Neuronal stem cell (in vitro differentiated cells): Measurements from ENCODE around the gene CDCA4.

Experiments used
- DNase-seq: peaks from one replicate; pipeline ENCODE4 v3.0.0-alpha.2; 2013; ENCODE audit warnings: low spot score
- H2AFZ ChIP-seq: one replicate; pipeline ENCODE4 v1.6.1; 2013; ENCODE audit warnings: mild to moderate bottlenecking, low read length, inconsistent platforms
- H2AK5ac ChIP-seq: 2 replicates; pipeline ENCODE4 v1.6.1; 2013; ENCODE audit warnings: low read depth, mild to moderate bottlenecking, inconsistent platforms, low read length, moderate library complexity, mixed read lengths
- H2BK120ac ChIP-seq: 2 replicates; pipeline ENCODE4 v1.6.1; 2013; ENCODE audit warnings: low read depth, mild to moderate bottlenecking, inconsistent platforms, low read length, moderate library complexity, mixed read lengths
- H2BK12ac ChIP-seq: one replicate; pipeline ENCODE4 v1.6.1; 2013; ENCODE audit warnings: low read length, inconsistent platforms
- H2BK15ac ChIP-seq: 2 replicates; pipeline ENCODE4 v1.6.1; 2013; ENCODE audit warnings: mild to moderate bottlenecking, low read length, inconsistent platforms, mixed read lengths
- H2BK5ac ChIP-seq: one replicate; pipeline ENCODE4 v1.6.1; 2013; ENCODE audit warnings: inconsistent platforms, mild to moderate bottlenecking, low read length, moderate library complexity
- H3K14ac ChIP-seq: one replicate; pipeline ENCODE4 v1.6.1; 2013; ENCODE audit warnings: low read length, inconsistent platforms
- H3K18ac ChIP-seq: 2 replicates; pipeline ENCODE4 v1.6.1; 2013; ENCODE audit warnings: low read length, inconsistent platforms
- H3K23ac ChIP-seq: 2 replicates; pipeline ENCODE4 v1.6.1; 2013; ENCODE audit warnings: low read depth, mild to moderate bottlenecking, mixed read lengths, low read length, inconsistent platforms; ENCODE audit not compliant: poor library complexity
- H3K27ac ChIP-seq: replicated peaks from 3 replicates; pipeline ENCODE4 v1.5.1; 2013; ENCODE audit warnings: low read length, inconsistent platforms
- H3K27me3 ChIP-seq, 3 experiments: 2 replicates each; pipeline ENCODE4 v1.6.1; 2013; ENCODE audit warnings: low read length in 3 of 3, mild to moderate bottlenecking in 2 of 3, inconsistent platforms in 1 of 3, low read depth in 1 of 3, mixed read lengths in 1 of 3, moderate library complexity in 1 of 3; ENCODE audit not compliant: control insufficient read depth in 3 of 3, insufficient read depth in 3 of 3
- H3K36me3 ChIP-seq, 2 donors: replicated peaks in 1 of 2; 2 replicates each; pipeline ENCODE4 v1.6.1; 2013; ENCODE audit warnings: low read length in 2 of 2; ENCODE audit not compliant: control insufficient read depth in 2 of 2, insufficient read depth in 2 of 2
- H3K4ac ChIP-seq: 2 replicates; pipeline ENCODE4 v1.6.1; 2013; ENCODE audit warnings: inconsistent platforms, mild to moderate bottlenecking, low read length, moderate library complexity
- H3K4me1 ChIP-seq, 2 donors: 1 replicate in 1 of 2; 2 replicates in 1 of 2; pipeline ENCODE4 v1.6.1; 2013; ENCODE audit warnings: low read length in 2 of 2, low read depth in 1 of 2; ENCODE audit not compliant: control insufficient read depth in 2 of 2, insufficient read depth in 1 of 2
- H3K4me2 ChIP-seq: one replicate; pipeline ENCODE4 v1.6.1; 2013; ENCODE audit warnings: mild to moderate bottlenecking, low read length, inconsistent platforms; ENCODE audit not compliant: insufficient read depth, poor library complexity, severe bottlenecking
- H3K4me3 ChIP-seq, 2 donors: 2 replicates each; pipeline ENCODE4 v1.5.1; 2013; ENCODE audit warnings: low read length in 2 of 2, mild to moderate bottlenecking in 2 of 2, inconsistent platforms in 1 of 2, moderate library complexity in 1 of 2
- H3K79me1 ChIP-seq: one replicate; pipeline ENCODE4 v1.6.1; 2013; ENCODE audit warnings: low read depth, mild to moderate bottlenecking, inconsistent platforms, low read length, moderate library complexity
- H3K9ac ChIP-seq: one replicate; pipeline ENCODE4 v1.6.1; 2013; ENCODE audit warnings: mild to moderate bottlenecking, low read depth, low read length, inconsistent platforms; ENCODE audit not compliant: poor library complexity
- H3K9me3 ChIP-seq, 2 donors: replicated peaks in 1 of 2; 2 replicates each; pipeline versions ENCODE3 to v1.6.1; 2013; ENCODE audit warnings: low read length in 2 of 2, mild to moderate bottlenecking in 2 of 2, inconsistent platforms in 1 of 2, low read depth in 1 of 2, mixed read lengths in 1 of 2, moderate library complexity in 1 of 2; ENCODE audit not compliant: control insufficient read depth in 2 of 2, insufficient read depth in 1 of 2
- H4K8ac ChIP-seq: one replicate; pipeline ENCODE4 v1.6.1; 2013; ENCODE audit warnings: low read depth, mild to moderate bottlenecking, inconsistent platforms, low read length, moderate library complexity
- H4K91ac ChIP-seq: one replicate; pipeline ENCODE4 v1.6.1; 2013; ENCODE audit warnings: low read length, low read depth, mild to moderate bottlenecking, inconsistent platforms; ENCODE audit not compliant: poor library complexity
- WGBS, 2 donors: extraction: QIAGEN DNeasy Blood & Tissue Kit; methylation state at CpG; one replicate each; pipeline ENCODE4 v1.1.7; 2013; ENCODE audit warnings: missing lambda C conversion rate in 2 of 2, mixed read lengths in 1 of 2; ENCODE audit not compliant: insufficient read length in 2 of 2, insufficient replicate concordance in 1 of 2; ENCODE audit errors: extremely low coverage in 2 of 2; 5-methylcytosine and 5-hydroxymethylcytosine counted together

The CDCA4 gene

DNA sequence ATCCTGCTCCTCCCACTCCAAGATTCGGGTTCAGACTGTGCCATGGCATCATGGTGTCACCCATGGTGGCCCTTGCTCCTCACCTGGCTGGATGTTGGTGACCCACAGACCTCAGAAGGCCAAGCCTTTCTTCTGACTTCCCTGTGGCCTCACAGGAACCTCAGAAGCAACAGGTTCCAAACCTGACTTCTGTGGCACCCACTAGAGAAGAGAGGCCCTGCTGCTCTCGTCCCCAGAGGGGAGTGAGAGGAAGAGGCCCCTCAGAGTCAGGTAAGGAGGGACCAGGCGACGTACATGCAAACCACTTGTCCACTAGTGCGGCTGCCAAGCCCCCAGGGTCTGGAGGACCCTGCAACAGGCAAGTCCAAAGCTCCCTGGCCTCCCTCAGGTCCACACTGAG, 24.9 kb downstream of the CDCA4 start:
- no peak overlapping the region for H3K4ac ChIP-seq
- no peak for DNase-seq
- no peak overlapping the region for H3K27ac ChIP-seq

DNA sequence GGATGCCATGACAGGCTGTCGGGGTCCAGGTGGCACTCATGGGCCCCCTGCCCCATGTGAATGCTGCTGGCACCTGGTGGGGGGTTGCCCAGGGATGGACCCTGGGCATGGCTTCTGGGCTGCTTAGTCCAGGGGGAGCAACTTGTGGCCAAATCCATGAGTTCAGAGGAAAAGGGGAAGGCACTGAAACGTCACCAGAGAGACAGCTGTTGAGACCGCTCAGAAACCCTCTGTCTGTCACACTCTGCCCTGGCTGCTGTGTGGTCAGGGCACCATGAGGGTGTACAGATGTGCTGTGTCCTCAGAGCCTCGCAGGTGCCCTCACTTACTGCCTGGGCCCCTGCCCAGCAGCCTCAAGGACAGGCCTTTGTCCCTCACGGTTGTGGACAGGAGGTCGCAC, 25.9 kb downstream of the CDCA4 start:
- Histone ChIP-seq H3K9me3 (peaks cover 0 to 5% of the 10 kb centered on the region in 2 donors), H3K27ac (no peak overlapping the region), H3K27me3 (no peaks in the 10 kb centered on the region), H3K79me1 (peaks cover 12% of the 10 kb centered on the region), H3K4ac (no peak overlapping the region), H3K18ac (no peak overlapping the region), H3K23ac (no peak overlapping the region), H2BK120ac (no peak overlapping the region), H2BK12ac (no peak overlapping the region), H3K4me1 (no peaks in the 10 kb centered on the region), H2AK5ac (no peak overlapping the region), H2AFZ (no peak overlapping the region), H2BK5ac (no peak overlapping the region), H2BK15ac (no peak overlapping the region), H4K91ac (no peak overlapping the region), H3K9ac (no peak overlapping the region), H3K36me3 (peaks cover 24 to 56% of the 10 kb centered on the region in 2 donors), H3K4me3 (no peak overlapping the region), H3K14ac (no peak overlapping the region), H4K8ac (no peak overlapping the region), H3K4me2 (no peak overlapping the region)
- no CpG with 5 or more reads among the region's 6 CpGs for WGBS, 2 donors
- no peak for DNase-seq

More for the DNA sequence above, 24.9 kb downstream of the CDCA4 start:
- Histone ChIP-seq H3K4me2 (no peak overlapping the region), H2BK15ac (no peak overlapping the region), H3K14ac (no peak overlapping the region), H2BK5ac (peak overlapping the region; percentile 59), H2BK12ac (no peak overlapping the region), H3K18ac (no peak overlapping the region), H3K27me3 (no peaks in the 10 kb centered on the region), H2AK5ac (no peak overlapping the region), H3K4me3 (no peak overlapping the region), H2AFZ (no peak overlapping the region), H3K23ac (no peak overlapping the region), H3K79me1 (peaks cover 12% of the 10 kb centered on the region), H3K4me1 (no peaks in the 10 kb centered on the region), H3K36me3 (peaks cover 22 to 51% of the 10 kb centered on the region in 2 donors), H3K9ac (no peak overlapping the region), H2BK120ac (no peak overlapping the region), H3K9me3 (peaks cover 0 to 2% of the 10 kb centered on the region in 2 donors), H4K8ac (no peak overlapping the region), H4K91ac (no peak overlapping the region)
- no CpG with 5 or more reads among the region's 5 CpGs for WGBS, 2 donors

DNA sequence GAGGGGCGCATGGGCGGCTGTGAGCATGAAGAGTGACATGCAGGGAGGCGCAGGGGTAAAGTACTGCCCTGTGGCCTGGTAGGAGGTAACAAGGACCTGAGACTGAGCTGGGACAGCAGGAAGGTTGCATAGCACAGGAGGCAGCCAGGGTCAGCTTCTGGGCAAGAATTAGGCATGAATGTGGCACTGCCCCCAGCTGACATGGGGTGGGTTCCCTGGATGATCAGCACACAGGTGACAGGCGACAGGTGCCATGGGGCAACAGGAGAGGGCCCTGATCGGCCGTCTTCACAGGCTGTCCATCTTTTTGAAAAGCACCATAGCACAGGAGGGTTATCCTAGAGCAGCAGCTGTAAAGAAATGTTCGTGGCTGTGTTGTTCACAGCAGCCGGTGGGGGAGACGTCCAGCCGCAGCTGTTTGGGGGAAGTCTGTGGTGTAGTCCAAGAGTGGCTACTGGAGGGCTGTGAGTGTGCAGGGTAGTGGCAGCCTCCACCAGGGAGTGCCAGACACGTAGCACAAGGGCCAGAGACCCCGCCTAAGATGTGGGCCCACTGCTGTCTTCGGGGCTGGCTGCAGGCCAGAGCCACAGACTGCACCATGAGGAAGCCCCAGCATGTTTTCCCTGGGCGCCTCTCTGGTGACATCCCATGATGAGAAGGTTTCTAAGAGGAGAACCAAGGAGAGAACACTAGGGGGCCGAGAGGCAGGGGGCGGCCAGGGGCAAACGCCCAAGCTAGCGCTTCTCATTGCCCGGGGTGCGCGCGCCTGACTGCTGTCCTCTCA, 26.9 kb downstream of the CDCA4 start:
- no peak overlapping the region for H3K23ac ChIP-seq
- peaks cover 10% of the 10 kb centered on the region for H3K79me1 ChIP-seq
- no peak for DNase-seq
- H2BK12ac ChIP-seq, result no peak overlapping the region
- no peaks in the 10 kb centered on the region for H3K4me1 ChIP-seq
- H3K27ac ChIP-seq, result no peak overlapping the region
- no peak overlapping the region for H2BK5ac ChIP-seq
- no peak overlapping the region for H3K4ac ChIP-seq
- peak overlapping the region; percentile 21 for H3K9ac ChIP-seq
- no peaks in the 10 kb centered on the region for H3K27me3 ChIP-seq
- no peak overlapping the region for H2BK120ac ChIP-seq
- H2BK15ac ChIP-seq, result no peak overlapping the region
- H3K36me3 ChIP-seq, result peaks cover 24 to 58% of the 10 kb centered on the region in 2 donors
- H2AFZ ChIP-seq, result no peak overlapping the region
- peaks cover 0 to 5% of the 10 kb centered on the region in 2 donors for H3K9me3 ChIP-seq
- no peak overlapping the region for H4K8ac ChIP-seq
- H3K14ac ChIP-seq, result no peak overlapping the region
- no peak overlapping the region for H2AK5ac ChIP-seq
- no peak overlapping the region for H3K4me2 ChIP-seq
- H3K4me3 ChIP-seq, result no peak overlapping the region
- H3K18ac ChIP-seq, result no peak overlapping the region
- no CpG with 5 or more reads among the region's 22 CpGs for WGBS, 2 donors
- no peak overlapping the region for H4K91ac ChIP-seq

DNA sequence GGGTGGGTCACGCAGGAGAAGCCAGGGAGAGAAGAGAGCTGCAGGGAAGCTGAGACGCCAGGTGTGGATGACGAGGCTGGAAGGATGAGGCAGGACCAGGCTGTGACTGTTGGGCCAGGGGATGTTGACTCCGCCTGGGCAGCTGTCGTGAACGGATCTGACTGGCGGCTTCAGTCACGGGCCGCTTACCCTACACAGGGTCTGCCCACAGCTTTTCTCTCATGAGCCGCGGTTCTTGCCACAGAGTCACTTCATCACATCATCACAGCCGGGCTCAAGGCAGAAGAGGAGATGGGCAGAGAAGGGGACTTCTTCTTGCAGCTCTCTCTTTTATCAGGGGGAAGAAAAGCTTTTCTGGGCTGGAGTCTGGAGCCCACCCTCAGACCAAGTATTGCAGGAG, 27.6 kb downstream of the CDCA4 start:
- peaks cover 24 to 58% of the 10 kb centered on the region in 2 donors for H3K36me3 ChIP-seq
- H3K14ac ChIP-seq, result no peak overlapping the region
- H4K8ac ChIP-seq, result no peak overlapping the region
- no peak overlapping the region for H3K27ac ChIP-seq
- H2BK120ac ChIP-seq, result no peak overlapping the region
- H2AFZ ChIP-seq, result no peak overlapping the region
- no peaks in the 10 kb centered on the region for H3K27me3 ChIP-seq
- no peak overlapping the region for H3K23ac ChIP-seq
- H3K18ac ChIP-seq, result no peak overlapping the region
- H2AK5ac ChIP-seq, result no peak overlapping the region
- H4K91ac ChIP-seq, result no peak overlapping the region
- peaks cover 8% of the 10 kb centered on the region for H3K79me1 ChIP-seq
- WGBS, 2 donors, result no CpG with 5 or more reads among the region's 12 CpGs
- H2BK15ac ChIP-seq, result no peak overlapping the region
- DNase-seq, result no peak
- no peak overlapping the region for H2BK5ac ChIP-seq
- no peak overlapping the region for H3K4ac ChIP-seq
- peaks cover 0 to 5% of the 10 kb centered on the region in 2 donors for H3K9me3 ChIP-seq
- no peak overlapping the region for H3K4me2 ChIP-seq
- H2BK12ac ChIP-seq, result no peak overlapping the region
- H3K4me3 ChIP-seq, result no peak overlapping the region
- H3K9ac ChIP-seq, result no peak overlapping the region
- no peaks in the 10 kb centered on the region for H3K4me1 ChIP-seq
